Keratinocyte (primary cell): ENCODE measurements around the gene BPTF. TPM values are rescaled to one million over a fixed set of nuclear protein-coding genes. Genes with fewer than 3 reads are reported as not detected.

Experiments used
- DNase-seq: peaks from one replicate; pipeline ENCODE4 v3.0.0-alpha.2; 2011; ENCODE audit warnings: low read depth, missing footprints, low spot score
- FAIRE-seq: peaks from 2 replicates; lab custom pipeline; 2011; peaks lifted over from hg19 to GRCh38; lab: Jason Lieb, UNC
- H2AFZ ChIP-seq: 2 replicates; pipeline ENCODE4 v1.6.0; 2012; ENCODE audit warnings: low read length, control low read depth, inconsistent platforms; ENCODE audit not compliant: control insufficient read depth
- H3K27ac ChIP-seq: 2 replicates; pipeline ENCODE4 v1.5.1; 2011; ENCODE audit warnings: low read length; ENCODE audit not compliant: control insufficient read depth, insufficient read depth
- H3K27me3 ChIP-seq: 3 replicates; pipeline ENCODE4 v1.6.0; 2011; ENCODE audit warnings: low read length; ENCODE audit not compliant: control insufficient read depth, insufficient read depth; ENCODE audit errors: extremely low read depth
- H3K36me3 ChIP-seq, 2 experiments: 2 replicates in 1 of 2; 3 replicates in 1 of 2; pipeline ENCODE4 v1.5.1; 2011; ENCODE audit warnings: low read length in 2 of 2, mild to moderate bottlenecking in 1 of 2; ENCODE audit not compliant: control insufficient read depth in 2 of 2, insufficient read depth in 2 of 2; ENCODE audit errors: extremely low read depth in 1 of 2
- H3K4me1 ChIP-seq: 3 replicates; pipeline ENCODE4 v1.5.1; 2011; ENCODE audit warnings: low read length; ENCODE audit not compliant: control insufficient read depth, insufficient read depth; ENCODE audit errors: extremely low read depth
- H3K4me2 ChIP-seq: 3 replicates; pipeline ENCODE4 v1.6.0; 2011; ENCODE audit warnings: low read depth, low read length; ENCODE audit not compliant: control insufficient read depth, insufficient read depth; ENCODE audit errors: extremely low read depth
- H3K4me3 ChIP-seq, 3 experiments: fragments of 200-600 bp in 1 of 3; sonication (generic) in 1 of 3; 2 replicates in 2 of 3; 3 replicates in 1 of 3; pipeline ENCODE4 v1.5.1; 2011 to 2016; ENCODE audit warnings: low read length in 3 of 3, mild to moderate bottlenecking in 3 of 3, control low read depth in 2 of 3, inconsistent platforms in 1 of 3, low read depth in 1 of 3, mixed read lengths in 1 of 3, mixed run types in 1 of 3, moderate library complexity in 1 of 3; ENCODE audit not compliant: control insufficient read depth in 2 of 3, insufficient read depth in 2 of 3; ENCODE audit errors: extremely low read depth in 1 of 3
- H3K79me2 ChIP-seq: 2 replicates; pipeline ENCODE4 v1.6.0; 2012; ENCODE audit warnings: low read length; ENCODE audit not compliant: control insufficient read depth, insufficient read depth
- H3K9ac ChIP-seq: 3 replicates; pipeline ENCODE4 v1.6.0; 2011; ENCODE audit warnings: low read length; ENCODE audit not compliant: control insufficient read depth, insufficient read depth; ENCODE audit errors: extremely low read depth
- H3K9me1 ChIP-seq: 3 replicates; pipeline ENCODE4 v1.6.0; 2011; ENCODE audit warnings: low read length; ENCODE audit not compliant: control insufficient read depth, insufficient read depth; ENCODE audit errors: extremely low read depth
- H3K9me3 ChIP-seq: 2 replicates; pipeline ENCODE4 v1.5.1; 2012; ENCODE audit warnings: low read depth, low read length; ENCODE audit not compliant: control insufficient read depth
- H4K20me1 ChIP-seq: 3 replicates; pipeline ENCODE4 v1.6.0; 2011; ENCODE audit warnings: low read length; ENCODE audit not compliant: control insufficient read depth, insufficient read depth; ENCODE audit errors: extremely low read depth
- CTCF ChIP-seq, 3 experiments: IDR thresholded peaks in 1 of 3; conservative IDR thresholded peaks in 1 of 3; optimal IDR thresholded peaks in 1 of 3; 2 replicates in 2 of 3; 3 replicates in 1 of 3; pipeline versions ENCODE3 to v1.5.1; 2011; ENCODE audit warnings: low read length in 3 of 3, mild to moderate bottlenecking in 3 of 3, moderate library complexity in 2 of 3, control low read depth in 1 of 3, inconsistent platforms in 1 of 3; ENCODE audit not compliant: insufficient read depth in 2 of 3; ENCODE audit errors: extremely low read depth in 1 of 3
- EZH2 ChIP-seq: IDR thresholded peaks from one replicate; pipeline ENCODE4 v1.6.1; 2012; ENCODE audit warnings: inconsistent platforms, mild to moderate bottlenecking, low read length, moderate library complexity
- dilution Hi-C: fragments of 300-500 bp; cut with MboI; formaldehyde crosslinking; loops from one replicate; pipeline ENCODE4 v1.7.0; 2020; ENCODE audit warnings: low sequenced_read_pairs; ENCODE audit not compliant: extremely low pct_ligation_motif_present
- polyA plus RNA-seq, 5 experiments: library from polyadenylated mRNA; depleted of rRNA in 3 of 5; stranded (reverse) in 3 of 5; stranded (forward) in 1 of 5; unstranded in 1 of 5; fragments of >200 nt; gene quantifications; 1 replicate in 1 of 5; 2 replicates in 3 of 5; 3 replicates in 1 of 5; pipeline versions ENCODE4 v1.2.1 to v1.2.3, GENCODE V29; 2011 to 2012; ENCODE audit warnings: missing spikeins in 2 of 5, low read depth in 1 of 5, low replicate concordance in 1 of 5

BPTF gene
- polyA plus RNA-seq, 1 donor (not counting 4 experiments of a cell fraction or from before 2014, with no cell fraction given) = 28.3 TPM

GRCh38 chr17:67813803-67814180, 11.5 kb upstream of the BPTF start:
- dilution Hi-C loops = no loop called here

GRCh38 chr17:67818110-67819002, 6.9 kb upstream of the BPTF start:
- no peaks in the 10 kb centered on the region for H4K20me1 ChIP-seq
- H3K4me2 ChIP-seq = no peak overlapping the region
- dilution Hi-C loops = no loop called here
- TF ChIP-seq EZH2 (no peak), CTCF (optimal IDR thresholded peaks at IDR 0.05 in 1 of 3, IDR thresholded peaks at IDR 0.05 in 1 of 3, conservative IDR thresholded peaks at IDR 0.05 in 1 of 3; ENCODE audit: extremely low read depth in 1 of 3, insufficient read depth in 2 of 3, low read length in 3 of 3) (no peak)
- no peak overlapping the region for H2AFZ ChIP-seq
- H3K9me1 ChIP-seq = no peaks in the 10 kb centered on the region
- no peak overlapping the region for H3K4me3 ChIP-seq
- DNase-seq (no peak), FAIRE-seq (no peak)
- H3K27me3 ChIP-seq = no peaks in the 10 kb centered on the region
- no peaks in the 10 kb centered on the region for H3K9me3 ChIP-seq
- H3K79me2 ChIP-seq = no peaks in the 10 kb centered on the region
- H3K27ac ChIP-seq = no peak overlapping the region
- H3K9ac ChIP-seq = no peak overlapping the region
- no peaks in the 10 kb centered on the region for H3K4me1 ChIP-seq
- no peaks in the 10 kb centered on the region for H3K36me3 ChIP-seq

More at GRCh38 chr17:67813803-67814180, 11.5 kb upstream of the BPTF start:
- peaks cover 3% of the 10 kb centered on the region for H3K4me1 ChIP-seq
- no peak overlapping the region for H3K9ac ChIP-seq
- H4K20me1 ChIP-seq = no peaks in the 10 kb centered on the region
- H3K27ac ChIP-seq = no peak overlapping the region
- H3K36me3 ChIP-seq = no peaks in the 10 kb centered on the region
- H3K27me3 ChIP-seq = no peaks in the 10 kb centered on the region
- TF ChIP-seq CTCF (optimal IDR thresholded peaks at IDR 0.05 in 1 of 3, IDR thresholded peaks at IDR 0.05 in 1 of 3, conservative IDR thresholded peaks at IDR 0.05 in 1 of 3; ENCODE audit: extremely low read depth in 1 of 3, insufficient read depth in 2 of 3, low read length in 3 of 3) = no peak
- TF ChIP-seq EZH2 = no peak
- no peak for FAIRE-seq
- H3K4me2 ChIP-seq = no peak overlapping the region
- H3K4me3 ChIP-seq = no peak overlapping the region
- no peaks in the 10 kb centered on the region for H3K79me2 ChIP-seq
- H2AFZ ChIP-seq = no peak overlapping the region
- no peaks in the 10 kb centered on the region for H3K9me3 ChIP-seq
- no peak for DNase-seq
- no peaks in the 10 kb centered on the region for H3K9me1 ChIP-seq
